Sigmoid colon (tissue), 7 donors: Measurements from ENCODE around the gene GNB5. TPM values are rescaled to one million over a fixed set of nuclear protein-coding genes. Genes with fewer than 3 reads are reported as not detected.

ENCODE experiments used
- DNase-seq: peaks from one replicate; pipeline ENCODE4 v3.0.0-alpha.2; 2019
- H3K27ac ChIP-seq, 4 donors: fragments of 200-600 bp; sonication (generic); one replicate each; pipeline ENCODE4 v1.5.1; 2016 to 2019; ENCODE audit warnings: mild to moderate bottlenecking in 1 of 4
- H3K27me3 ChIP-seq, 3 donors: fragments of 200-600 bp; sonication (generic); one replicate each; pipeline ENCODE4 v1.5.1; 2019; ENCODE audit warnings: mild to moderate bottlenecking in 1 of 3
- H3K36me3 ChIP-seq, 4 donors: fragments of 200-600 bp; sonication (generic); one replicate each; pipeline ENCODE4 v1.5.1; 2016 to 2019
- H3K4me1 ChIP-seq, 4 donors: fragments of 200-600 bp; sonication (generic); one replicate each; pipeline ENCODE4 v1.5.1; 2017 to 2019
- H3K4me3 ChIP-seq, 4 donors: fragments of 200-600 bp; sonication (generic); one replicate each; pipeline ENCODE4 v1.5.1; 2017 to 2019; ENCODE audit warnings: mild to moderate bottlenecking in 2 of 4, moderate library complexity in 1 of 4
- H3K9me3 ChIP-seq, 4 donors: fragments of 200-600 bp in 3 of 4; sonication (generic) in 3 of 4; one replicate each; pipeline versions ENCODE4 v1.5.1 to v1.6.1; 2013 to 2019
- EP300 ChIP-seq, 4 donors: sonication (generic); formaldehyde crosslinking; IDR thresholded peaks; one replicate each; pipeline ENCODE4 v1.6.1; 2017; ENCODE audit warnings: antibody characterized with exemption in 4 of 4
- POLR2A ChIP-seq, 2 donors: fragments of 450-650 bp; IDR thresholded peaks; one replicate each; pipeline ENCODE4 v1.6.1; 2016; ENCODE audit warnings: antibody characterized with exemption in 2 of 2, mild to moderate bottlenecking in 2 of 2, moderate library complexity in 2 of 2
- POLR2AphosphoS5 ChIP-seq, 4 donors: sonication (generic); formaldehyde crosslinking; IDR thresholded peaks; one replicate each; pipeline ENCODE4 v1.6.1; 2017; ENCODE audit warnings: antibody characterized with exemption in 4 of 4
- WGBS, 2 donors: extraction: QIAGEN DNeasy Blood & Tissue Kit; methylation state at CpG; one replicate each; pipeline ENCODE4 v1.1.7; 2013; 5-methylcytosine and 5-hydroxymethylcytosine counted together
- intact Hi-C: fragments of 100-400 bp; cut with DNase I; formaldehyde crosslinking; loops from one replicate; pipeline ENCODE4 v1.15.1; 2023
- polyA plus RNA-seq, 3 donors: library from polyadenylated mRNA; stranded (reverse); fragments of 200-250 nt; gene quantifications; one replicate each; pipeline ENCODE4 v1.2.3, GENCODE V29; 2013
- total RNA-seq, 4 donors: library from RNA; depleted of rRNA; stranded (reverse); fragments of >200 nt; gene quantifications; one replicate each; pipeline ENCODE4 v1.1.0, GENCODE V29; 2016
- TF ChIP-seq, protein P1 (sequence below), 4 experiments: fragments of 450-650 bp in 3 of 4; fragments of 200-600 bp in 1 of 4; IDR thresholded peaks; one replicate each; pipeline ENCODE4 v1.5.1; 2016 to 2019; ENCODE audit warnings: antibody characterized with exemption in 4 of 4, mild to moderate bottlenecking in 3 of 4, moderate library complexity in 2 of 4
- donor health status: healthy with polysubstance abuse.
- donor health status: Bipolar disorder and iron deficiency.
- donor health status: healthy.

Gene GNB5
- total and polyA plus RNA-seq, 7 donors, result 7.8 to 39.9 (median 31.9) TPM

DNA sequence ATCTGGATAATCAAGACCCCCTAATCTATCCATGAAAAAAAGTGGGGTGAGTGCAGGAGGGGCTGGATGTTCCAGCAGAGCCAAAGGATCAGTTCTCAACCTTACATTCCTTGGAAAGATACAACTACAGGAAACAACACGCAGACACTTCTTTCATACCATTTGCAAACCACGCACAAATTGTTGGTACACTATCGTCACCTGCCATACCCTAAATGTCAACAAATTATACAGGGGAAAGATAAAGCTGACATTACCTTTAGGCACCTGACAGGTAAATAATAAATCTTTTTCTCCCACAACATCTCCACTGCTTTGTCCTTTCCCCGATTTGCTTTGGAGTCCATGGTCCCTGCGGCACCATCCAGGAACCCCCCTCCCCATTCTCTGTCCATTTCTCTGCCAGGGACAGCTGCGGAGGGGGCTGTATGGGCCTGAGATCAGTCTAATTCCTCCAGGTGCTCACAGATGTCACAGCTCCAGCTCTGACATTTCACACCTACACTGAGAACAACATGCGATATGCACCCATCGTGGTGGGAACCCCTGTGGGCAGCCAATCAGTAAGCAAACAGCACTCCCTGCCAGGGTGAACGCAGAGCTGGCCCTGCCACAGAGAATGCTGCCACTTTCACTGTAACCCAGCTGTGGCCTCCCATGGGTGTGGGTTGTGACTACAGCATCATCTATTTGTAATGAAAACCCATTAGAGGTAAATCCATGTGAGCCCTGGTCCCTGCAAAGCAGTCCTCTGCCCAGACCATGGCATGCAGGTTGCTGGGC, 41.0 kb downstream of the GNB5 start:
- TF ChIP-seq, protein P1, sequence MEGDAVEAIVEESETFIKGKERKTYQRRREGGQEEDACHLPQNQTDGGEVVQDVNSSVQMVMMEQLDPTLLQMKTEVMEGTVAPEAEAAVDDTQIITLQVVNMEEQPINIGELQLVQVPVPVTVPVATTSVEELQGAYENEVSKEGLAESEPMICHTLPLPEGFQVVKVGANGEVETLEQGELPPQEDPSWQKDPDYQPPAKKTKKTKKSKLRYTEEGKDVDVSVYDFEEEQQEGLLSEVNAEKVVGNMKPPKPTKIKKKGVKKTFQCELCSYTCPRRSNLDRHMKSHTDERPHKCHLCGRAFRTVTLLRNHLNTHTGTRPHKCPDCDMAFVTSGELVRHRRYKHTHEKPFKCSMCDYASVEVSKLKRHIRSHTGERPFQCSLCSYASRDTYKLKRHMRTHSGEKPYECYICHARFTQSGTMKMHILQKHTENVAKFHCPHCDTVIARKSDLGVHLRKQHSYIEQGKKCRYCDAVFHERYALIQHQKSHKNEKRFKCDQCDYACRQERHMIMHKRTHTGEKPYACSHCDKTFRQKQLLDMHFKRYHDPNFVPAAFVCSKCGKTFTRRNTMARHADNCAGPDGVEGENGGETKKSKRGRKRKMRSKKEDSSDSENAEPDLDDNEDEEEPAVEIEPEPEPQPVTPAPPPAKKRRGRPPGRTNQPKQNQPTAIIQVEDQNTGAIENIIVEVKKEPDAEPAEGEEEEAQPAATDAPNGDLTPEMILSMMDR (IDR thresholded peaks at IDR 0.05), result no peak
- TF ChIP-seq POLR2AphosphoS5 (IDR thresholded peaks at IDR 0.05) (no peak), EP300 (IDR thresholded peaks at IDR 0.05) (no peak), POLR2A (IDR thresholded peaks at IDR 0.05) (no peak)
- Histone ChIP-seq H3K4me1 (no peaks in the 10 kb centered on the region), H3K36me3 (peaks cover 7 to 34% (median 12%) of the 10 kb centered on the region in 4 donors), H3K27ac (no peak overlapping the region), H3K9me3 (no peaks in the 10 kb centered on the region), H3K27me3 (no peaks in the 10 kb centered on the region), H3K4me3 (no peak overlapping the region)
- DNase-seq, result no peak
- WGBS, 2 donors, result 35 to 79% methylated on average over 9 of the region's 9 CpGs
- intact Hi-C loops, result no loop called here

DNA sequence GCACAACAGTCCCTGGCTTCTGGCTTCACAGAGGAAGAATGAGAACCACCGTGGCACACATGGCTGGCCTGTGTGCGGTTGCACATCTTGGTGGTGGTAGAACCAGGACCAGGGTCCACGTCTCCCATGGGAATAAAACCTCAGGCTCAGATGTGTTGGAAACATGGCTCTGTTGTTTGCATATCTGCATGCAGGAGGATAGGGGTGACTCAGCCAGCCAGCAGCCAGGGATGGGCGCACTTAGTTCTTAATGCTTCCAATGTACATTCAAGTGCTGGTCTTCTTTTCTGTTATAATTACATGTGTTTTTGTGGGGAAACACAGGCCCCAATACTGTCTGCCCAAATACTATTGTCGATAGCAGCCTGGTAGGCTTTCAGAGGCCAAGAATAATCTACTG, 42.8 kb downstream of the GNB5 start:
- Histone ChIP-seq H3K4me3 (no peak overlapping the region), H3K27me3 (no peaks in the 10 kb centered on the region), H3K27ac (no peak overlapping the region), H3K36me3 (peaks cover 7 to 41% (median 12%) of the 10 kb centered on the region in 4 donors), H3K4me1 (no peaks in the 10 kb centered on the region), H3K9me3 (no peaks in the 10 kb centered on the region)
- DNase-seq, result no peak
- no peak for TF ChIP-seq EP300 (IDR thresholded peaks at IDR 0.05)
- TF ChIP-seq POLR2A (IDR thresholded peaks at IDR 0.05), result no peak
- TF ChIP-seq POLR2AphosphoS5 (IDR thresholded peaks at IDR 0.05), result no peak
- TF ChIP-seq, protein P1 (IDR thresholded peaks at IDR 0.05), result no peak
- intact Hi-C loops, result no loop called here
- WGBS, 2 donors, result 95 to 97% methylated on average over 5 of the region's 5 CpGs

DNA sequence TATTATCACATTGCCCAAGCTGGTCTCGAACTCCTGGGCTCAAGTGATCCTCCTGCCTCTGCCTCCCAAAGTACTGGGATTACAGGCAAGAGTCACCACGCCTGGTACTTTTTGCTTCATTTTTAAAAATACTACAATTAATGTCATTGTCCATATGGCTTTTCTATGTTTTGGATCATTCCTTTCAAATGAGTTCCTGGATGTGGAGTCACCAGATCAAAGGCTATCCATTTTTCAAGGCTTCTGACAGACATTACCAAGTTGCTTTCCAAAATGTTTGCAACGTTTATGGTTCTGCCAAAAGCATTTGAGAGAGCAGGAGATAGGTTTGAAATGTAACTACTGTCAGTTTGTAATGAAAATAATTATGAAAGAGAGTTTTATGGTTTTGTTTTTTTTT, 44.4 kb downstream of the GNB5 start:
- WGBS, 2 donors, result 79 to 89% methylated on average over 3 of the region's 3 CpGs
- intact Hi-C loops, result no loop called here
- Histone ChIP-seq H3K27ac (no peak overlapping the region), H3K4me1 (no peaks in the 10 kb centered on the region), H3K27me3 (no peaks in the 10 kb centered on the region), H3K4me3 (no peak overlapping the region), H3K9me3 (no peaks in the 10 kb centered on the region), H3K36me3 (peaks cover 6 to 30% (median 12%) of the 10 kb centered on the region in 4 donors)
- TF ChIP-seq, protein P1 (IDR thresholded peaks at IDR 0.05), result no peak
- no peak for TF ChIP-seq POLR2AphosphoS5 (IDR thresholded peaks at IDR 0.05)
- TF ChIP-seq POLR2A (IDR thresholded peaks at IDR 0.05), result no peak
- TF ChIP-seq EP300 (IDR thresholded peaks at IDR 0.05), result no peak
- no peak for DNase-seq

GRCh38 chr15:52146261-52146660, 44.9 kb downstream of the GNB5 start:
- H3K4me1 ChIP-seq, result no peaks in the 10 kb centered on the region
- H3K9me3 ChIP-seq, result no peaks in the 10 kb centered on the region
- 95 to 96% methylated on average over 2 of the region's 2 CpGs for WGBS, 2 donors
- TF ChIP-seq POLR2A (IDR thresholded peaks at IDR 0.05) (no peak), POLR2AphosphoS5 (IDR thresholded peaks at IDR 0.05) (no peak)
- H3K27me3 ChIP-seq, result no peaks in the 10 kb centered on the region
- DNase-seq, result no peak
- no peak overlapping the region for H3K4me3 ChIP-seq
- intact Hi-C loops, result no loop called here
- no peak overlapping the region for H3K27ac ChIP-seq
- H3K36me3 ChIP-seq, result peaks cover under 1 to 24% (median 12%) of the 10 kb centered on the region in 4 donors

GRCh38 chr15:52144656-52145178, 46.5 kb downstream of the GNB5 start:
- Histone ChIP-seq H3K4me1 (peaks cover 0 to 1% (median 0%) of the 10 kb centered on the region in 4 donors), H3K9me3 (no peaks in the 10 kb centered on the region), H3K27me3 (no peaks in the 10 kb centered on the region), H3K36me3 (peaks cover 0 to 22% (median 5%) of the 10 kb centered on the region in 4 donors), H3K4me3 (no peak overlapping the region), H3K27ac (no peak overlapping the region)
- DNase-seq, result no peak
- WGBS, 2 donors, result 88 to 91% methylated on average over 7 of the region's 7 CpGs
- intact Hi-C loops, result loop anchor here (5.0 kb wide), 3 partner anchors 33 to 257 kb away; partner anchors contain the start of gene LEO1
- no peak for TF ChIP-seq POLR2AphosphoS5 (IDR thresholded peaks at IDR 0.05)
- TF ChIP-seq, protein P1 (IDR thresholded peaks at IDR 0.05), result no peak
- TF ChIP-seq EP300 (IDR thresholded peaks at IDR 0.05), result no peak
- no peak for TF ChIP-seq POLR2A (IDR thresholded peaks at IDR 0.05)
